NCI-H510A treated with DMSO at 0.1 percent for 48 hours (cell line): ENCODE results near the gene WRAP73.
"Not testable (repeated sequence)": the region's sequence is repeated elsewhere in the genome, so short reads cannot be mapped to it uniquely, and the experiment has no call there.

Experiments used
- DNase-seq: peaks from one replicate; lab custom pipeline; 2025; lab: John Stamatoyannopoulos, UW

Gene WRAP73

DNA sequence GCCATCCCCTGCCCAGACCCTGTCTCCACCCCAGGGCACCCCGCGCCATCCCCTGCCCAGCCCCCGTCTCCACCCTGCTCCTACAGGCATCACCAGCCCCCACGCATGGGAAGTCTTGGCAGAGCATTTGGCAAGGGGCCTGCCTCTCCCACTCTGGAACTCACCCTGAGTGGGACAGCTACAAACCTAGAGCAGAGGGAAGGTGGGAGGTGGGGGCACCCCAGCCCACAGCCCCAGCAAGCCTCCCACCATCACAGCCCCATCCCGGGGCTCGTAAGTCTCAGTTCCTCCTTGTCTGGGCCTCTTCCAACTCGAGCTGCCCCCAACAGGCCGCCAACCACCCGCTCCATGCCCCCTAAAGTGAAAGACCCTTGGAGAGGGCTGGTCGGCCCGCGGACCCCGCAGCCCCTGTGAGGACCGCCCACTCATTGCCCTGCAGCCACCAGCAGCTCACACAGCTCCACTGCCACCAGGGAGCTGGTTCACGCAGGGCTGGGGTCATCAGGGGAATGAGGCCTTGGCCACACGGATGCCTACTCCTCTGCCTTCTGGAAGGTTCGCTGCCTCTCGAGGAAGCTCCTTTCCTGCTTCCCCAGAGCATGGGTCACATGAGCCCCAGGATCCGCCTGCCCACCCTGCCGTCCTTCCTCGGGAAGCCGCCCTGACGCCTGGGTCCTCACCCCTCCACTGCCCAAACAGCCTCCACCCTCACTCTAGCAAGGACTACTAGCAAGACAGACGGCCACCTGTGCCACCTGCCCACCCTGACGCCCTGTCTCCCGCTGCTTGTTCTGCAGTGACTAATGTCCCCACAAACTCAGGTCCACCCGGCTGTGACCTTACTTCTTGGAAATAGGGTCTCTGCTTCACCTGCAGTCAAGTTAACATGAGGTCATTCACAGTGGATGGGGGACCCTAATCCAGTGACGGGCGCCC lies 53.0 kb downstream of the WRAP73 start:
- DNase-seq, result no peak

DNA sequence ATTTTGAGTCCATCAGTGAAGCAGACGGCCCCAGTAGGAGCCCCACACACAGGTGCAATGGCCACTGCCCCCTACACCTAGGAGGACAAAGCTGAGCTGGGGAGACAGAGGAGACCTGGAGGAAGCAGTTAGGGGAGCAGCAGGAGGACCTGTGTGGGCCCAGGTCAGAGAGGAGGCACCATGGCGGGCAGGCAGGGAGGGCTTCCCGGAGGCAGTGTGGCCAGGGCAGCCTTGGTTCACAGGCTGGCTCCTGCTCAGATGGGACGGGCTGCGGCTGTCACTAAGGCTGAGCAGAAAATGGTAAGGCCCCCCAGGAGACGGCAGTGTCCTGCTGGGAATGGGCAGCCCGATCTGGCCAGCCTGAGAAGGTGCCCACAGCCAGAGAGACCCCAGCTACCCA lies 54.0 kb downstream of the WRAP73 start:
- no peak for DNase-seq

GRCh38 chr1:3594706-3595377 lies 55.1 kb downstream of the WRAP73 start:
- no peak for DNase-seq

GRCh38 chr1:3593745-3594144 lies 56.2 kb downstream of the WRAP73 start:
- no peak for DNase-seq

DNA sequence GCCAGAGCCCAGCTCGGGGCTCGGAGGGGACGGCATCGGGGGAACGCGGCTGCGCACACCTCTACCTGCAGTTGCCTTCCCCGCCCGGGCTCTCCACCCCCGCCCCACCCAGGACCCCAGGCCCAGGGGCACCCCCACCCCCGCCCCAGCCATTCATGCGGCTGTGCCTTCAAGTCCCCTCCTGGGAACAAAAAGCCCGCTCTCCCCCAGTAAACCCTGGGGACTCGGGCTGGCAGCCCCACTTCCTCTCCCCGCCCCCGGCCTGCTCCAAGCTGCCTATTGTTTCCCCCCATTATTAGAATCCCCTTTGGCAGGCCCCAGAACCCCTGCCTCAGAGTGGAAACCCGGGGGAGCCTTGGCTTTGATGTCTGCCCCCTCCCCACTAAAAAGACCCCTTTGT lies 56.6 kb downstream of the WRAP73 start:
- DNase-seq, result no peak

GRCh38 chr1:3590951-3591865 lies 58.7 kb downstream of the WRAP73 start:
- DNase-seq, result no peak

DNA sequence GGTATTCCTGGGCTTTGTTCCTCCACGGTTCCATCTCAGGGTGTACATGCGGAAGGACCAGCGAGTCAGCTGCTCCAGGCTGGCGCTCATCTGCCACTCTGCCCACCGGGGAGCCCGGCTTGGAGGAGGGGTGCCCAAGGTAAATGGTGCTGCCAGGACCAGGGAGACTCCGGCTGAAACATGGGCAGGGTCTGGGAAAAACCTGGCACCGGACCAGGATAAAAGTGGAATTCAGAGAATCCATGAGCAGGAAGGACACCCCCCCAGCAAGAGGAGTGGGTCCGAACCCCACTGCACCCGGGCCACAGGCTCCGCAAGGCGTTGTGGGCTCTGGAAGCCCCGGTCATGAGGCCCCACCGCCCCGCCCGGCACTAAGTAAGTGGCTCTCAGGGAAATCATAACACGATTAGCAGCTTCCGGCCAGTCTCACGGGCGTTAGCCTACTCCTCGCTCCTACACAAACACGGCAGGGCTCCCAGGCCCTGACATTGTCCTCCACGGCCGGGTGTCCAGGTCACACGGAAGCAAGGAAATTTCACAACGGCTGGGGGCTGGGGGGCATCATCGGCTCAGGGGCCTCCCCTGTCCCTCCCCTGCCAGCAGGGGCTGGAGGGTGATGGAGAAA lies 59.7 kb downstream of the WRAP73 start:
- DNase-seq, result peak; percentile 7

DNA sequence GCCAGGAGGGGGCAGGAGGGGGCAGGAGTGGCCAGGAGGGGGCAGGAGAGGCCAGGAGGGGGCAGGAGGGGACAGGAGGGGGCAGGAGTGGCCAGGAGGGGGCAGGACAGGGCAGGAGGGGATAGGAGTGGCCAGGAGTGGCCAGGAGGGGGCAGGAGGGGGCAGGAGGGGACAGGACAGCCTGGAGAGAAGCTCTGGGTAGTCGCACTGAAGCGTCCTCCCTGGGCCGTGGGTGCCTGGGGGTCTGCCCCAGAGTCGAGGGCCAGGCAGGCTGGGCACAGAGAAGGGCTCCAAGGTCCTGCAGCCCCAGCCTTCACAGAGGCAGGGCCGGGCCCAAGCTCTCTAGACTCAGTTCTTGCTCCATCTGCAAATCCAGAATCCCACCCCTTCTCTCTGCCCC lies 61.5 kb downstream of the WRAP73 start:
- no peak for DNase-seq

DNA sequence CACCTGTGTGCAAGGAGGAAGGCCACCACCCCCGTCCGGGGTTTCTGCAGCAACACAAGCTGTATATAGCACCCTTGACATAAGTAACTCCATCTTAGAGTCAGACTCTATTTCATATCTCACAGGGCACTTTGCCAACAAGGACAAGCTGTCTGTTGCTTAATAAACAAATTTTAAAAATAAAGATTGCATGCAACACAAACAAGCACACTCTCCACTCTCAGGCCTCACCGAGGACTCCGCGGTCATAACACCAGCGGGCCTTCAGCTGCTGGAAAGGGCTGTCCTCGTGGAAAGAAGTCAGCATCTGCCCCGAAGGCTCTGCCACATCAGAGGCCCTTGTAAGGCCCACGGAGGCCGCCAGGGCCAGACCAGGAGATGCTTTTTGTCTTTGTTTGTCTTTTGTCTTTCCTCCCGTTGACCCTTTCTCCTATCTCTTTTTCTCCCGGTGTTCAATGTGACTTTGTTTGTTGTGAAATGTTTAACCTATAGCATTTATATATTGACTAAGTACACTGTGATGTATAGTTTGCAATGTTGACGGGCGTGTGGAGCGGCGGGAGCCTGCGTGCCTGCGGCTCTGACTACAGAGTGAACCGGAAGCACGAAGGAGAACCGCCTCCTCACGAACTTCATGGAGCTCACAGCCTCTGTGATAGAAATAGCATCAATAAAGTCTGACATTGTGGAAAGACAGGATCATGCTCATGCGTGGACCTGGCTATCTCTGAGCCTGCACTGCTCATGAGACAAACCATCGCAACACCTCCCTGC lies 62.7 kb downstream of the WRAP73 start:
- peak; percentile 1 for DNase-seq

- DNase-seq, result no peak
Measured at GRCh38 chr1:3585940-3586568, 63.8 kb downstream of the WRAP73 start.

DNA sequence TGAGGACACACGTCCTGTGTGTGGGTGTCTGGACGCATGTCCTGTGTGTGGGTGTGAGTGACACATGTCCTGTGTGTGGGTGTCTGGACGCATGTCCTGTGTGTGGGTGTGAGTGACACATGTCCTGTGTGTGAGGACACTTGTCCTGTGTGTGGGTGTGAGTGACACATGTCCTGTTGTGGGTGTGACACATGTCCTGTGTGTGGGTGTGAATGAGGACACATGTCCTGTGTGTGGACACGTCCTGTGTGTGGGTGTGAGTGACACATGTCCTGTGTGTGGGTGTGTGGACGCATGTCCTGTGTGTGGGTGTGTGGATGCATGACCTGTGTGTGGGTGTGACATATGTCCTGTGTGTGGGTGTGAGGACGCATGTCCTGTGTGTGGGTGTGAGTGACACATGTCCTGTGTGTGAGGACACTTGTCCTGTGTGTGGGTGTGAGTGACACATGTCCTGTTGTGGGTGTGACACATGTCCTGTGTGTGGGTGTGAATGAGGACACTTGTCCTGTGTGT lies 64.5 kb downstream of the WRAP73 start:
- not testable (repeated sequence) for DNase-seq

- no peak for DNase-seq
Measured at GRCh38 chr1:3584915-3585314, 65.0 kb downstream of the WRAP73 start.

- DNase-seq, result not testable (repeated sequence)
Measured at GRCh38 chr1:3583751-3584150, 66.2 kb downstream of the WRAP73 start.

GRCh38 chr1:3581296-3582036 lies 68.4 kb downstream of the WRAP73 start:
- DNase-seq, result no peak
